ENCODE measurements around the gene RHOH. TPM values are rescaled to one million over a fixed set of nuclear protein-coding genes. Genes with fewer than 3 reads are reported as not detected.

Gene RHOH
- total and polyA plus RNA-seq, 2 experiments from 2014 or later: not detected

DNA sequence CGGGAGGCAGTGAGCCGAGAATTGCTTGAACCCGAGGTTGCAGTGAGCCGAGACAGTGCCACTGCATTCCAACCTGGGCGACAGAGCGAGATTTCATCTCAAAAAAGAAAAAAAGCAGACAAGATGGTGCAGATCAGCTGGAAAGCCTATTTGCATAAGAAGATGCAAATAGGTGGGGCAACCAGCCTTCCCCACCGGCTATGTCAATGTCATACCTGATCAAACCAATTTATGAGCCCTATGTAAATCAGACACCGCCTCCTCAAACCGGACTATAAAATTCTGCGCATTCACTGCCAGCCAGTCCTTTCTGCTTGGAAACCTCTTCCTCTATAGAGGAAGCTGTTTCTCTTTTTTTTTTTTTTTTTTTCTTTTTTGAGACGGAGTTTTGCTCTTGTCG, 73.8 kb downstream of the RHOH start:
- Histone ChIP-seq H3K9ac (no peak overlapping the region), H3K4me1 (ENCODE audit: insufficient read depth) (no peaks in the 10 kb centered on the region), H3K27ac (no peak overlapping the region), H3K27me3 (replicated peaks; ENCODE audit: insufficient read depth) (no peaks in the 10 kb centered on the region), H2AFZ (peak overlapping the region; percentile 78), H3F3A (ENCODE audit: insufficient read depth) (no peaks in the 10 kb centered on the region), H3K4me2 (ENCODE audit: unreplicated experiment) (no peak overlapping the region), H3K36me3 (ENCODE audit: low read depth) (no peaks in the 10 kb centered on the region), H4K20me1 (ENCODE audit: insufficient read depth) (no peaks in the 10 kb centered on the region), H3K4me3 (no peak overlapping the region), H3K9me3 (ENCODE audit: low read depth) (no peaks in the 10 kb centered on the region), H3K9me2 (ENCODE audit: insufficient read depth) (no peaks in the 10 kb centered on the region), H3K79me2 (ENCODE audit: insufficient read depth) (no peaks in the 10 kb centered on the region)
- 84 to 89% methylated on average over 11 to 12 of the region's 12 CpGs for WGBS, 2 experiments (ENCODE audit: low coverage in 1 of 2, low lambda C conversion rate in 2 of 2, missing lambda C conversion rate in 2 of 2)
- in situ Hi-C loops (cut with MboI): no loop called here
- DNase-seq: no peak
- TF ChIP-seq EZH2 (IDR thresholded peaks at IDR 0.05; ENCODE audit: insufficient read depth, poor library complexity, severe bottlenecking): no peak
- TF ChIP-seq EZH2phosphoT487 (IDR thresholded peaks at IDR 0.05; ENCODE audit: insufficient read depth, low read depth): no peak

DNA sequence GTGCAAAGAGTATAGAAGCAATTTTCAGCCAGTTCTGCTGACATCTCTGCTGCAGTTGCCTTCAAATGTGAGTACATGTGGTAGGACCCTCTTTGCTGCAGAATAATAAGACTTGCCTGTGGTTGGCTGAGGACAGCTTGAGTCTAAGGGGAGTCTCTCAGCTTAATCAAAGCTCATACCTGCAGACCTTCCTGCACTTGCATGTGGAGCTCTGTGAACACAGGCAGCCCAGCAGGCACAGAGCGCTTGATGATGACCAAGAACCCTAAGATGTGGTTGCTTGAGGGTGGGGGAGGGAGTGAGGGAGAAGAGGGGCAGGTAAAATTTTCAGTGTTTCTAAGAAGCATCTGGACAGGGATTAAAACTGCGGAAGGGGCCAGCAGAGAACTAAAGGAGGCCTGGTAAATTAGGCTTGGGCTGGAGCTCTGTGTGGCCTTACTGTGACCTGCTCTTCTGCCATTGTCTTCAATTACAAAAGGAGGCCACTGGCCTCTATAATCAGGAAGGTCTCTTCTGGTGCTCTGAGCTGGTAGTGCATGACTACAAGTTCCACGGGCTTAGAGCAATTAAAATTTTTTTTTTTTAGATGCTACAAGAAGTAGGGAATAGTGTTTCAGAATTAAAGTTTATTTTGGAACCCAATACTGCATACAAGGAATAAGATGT, 78.4 kb downstream of the RHOH start:
- Histone ChIP-seq H3K4me3 (no peak overlapping the region), H3K9me3 (ENCODE audit: low read depth) (no peaks in the 10 kb centered on the region), H3K4me1 (ENCODE audit: insufficient read depth) (no peaks in the 10 kb centered on the region), H4K20me1 (ENCODE audit: insufficient read depth) (no peaks in the 10 kb centered on the region), H3K9me2 (ENCODE audit: insufficient read depth) (no peaks in the 10 kb centered on the region), H3K9ac (no peak overlapping the region), H3K36me3 (ENCODE audit: low read depth) (no peaks in the 10 kb centered on the region), H3F3A (ENCODE audit: insufficient read depth) (no peaks in the 10 kb centered on the region), H3K79me2 (ENCODE audit: insufficient read depth) (no peaks in the 10 kb centered on the region), H3K4me2 (ENCODE audit: unreplicated experiment) (no peak overlapping the region), H3K27me3 (replicated peaks; ENCODE audit: insufficient read depth) (no peaks in the 10 kb centered on the region), H3K27ac (no peak overlapping the region), H2AFZ (no peak overlapping the region)
- no peak for DNase-seq
- in situ Hi-C loops (cut with MboI): no loop called here
- 58 to 67% methylated on average over 3 of the region's 3 CpGs for WGBS, 2 experiments (ENCODE audit: low coverage in 1 of 2, low lambda C conversion rate in 2 of 2, missing lambda C conversion rate in 2 of 2)
- no peak for TF ChIP-seq EZH2 (IDR thresholded peaks at IDR 0.05; ENCODE audit: insufficient read depth, poor library complexity, severe bottlenecking)

DNA sequence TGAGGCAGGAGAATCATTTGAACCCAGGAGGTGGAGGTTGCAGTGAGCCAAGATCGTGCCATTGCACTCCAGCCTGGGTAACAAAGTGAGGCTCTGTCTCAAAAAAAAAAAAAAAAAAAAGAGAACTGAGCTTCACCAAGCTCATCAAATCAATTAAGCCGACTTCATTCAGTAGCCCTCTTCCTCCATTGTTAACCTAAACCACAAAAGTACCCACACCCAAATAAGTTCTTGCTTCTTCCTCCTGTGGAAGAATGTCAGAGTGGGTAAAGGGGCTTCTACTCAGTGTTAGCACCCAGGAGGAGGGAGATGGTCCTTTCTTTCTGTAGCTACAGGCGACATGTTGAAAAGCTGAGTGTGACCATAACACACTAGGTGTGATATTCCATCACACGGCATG, 79.7 kb downstream of the RHOH start:
- Histone ChIP-seq H3K9ac (no peak overlapping the region), H3K27ac (no peak overlapping the region), H3K79me2 (ENCODE audit: insufficient read depth) (no peaks in the 10 kb centered on the region), H3K4me2 (ENCODE audit: unreplicated experiment) (no peak overlapping the region), H3K4me3 (no peak overlapping the region), H3F3A (ENCODE audit: insufficient read depth) (no peaks in the 10 kb centered on the region), H3K9me2 (ENCODE audit: insufficient read depth) (no peaks in the 10 kb centered on the region), H3K36me3 (ENCODE audit: low read depth) (no peaks in the 10 kb centered on the region), H3K9me3 (ENCODE audit: low read depth) (no peaks in the 10 kb centered on the region), H3K27me3 (replicated peaks; ENCODE audit: insufficient read depth) (no peaks in the 10 kb centered on the region), H4K20me1 (ENCODE audit: insufficient read depth) (no peaks in the 10 kb centered on the region), H2AFZ (no peak overlapping the region), H3K4me1 (ENCODE audit: insufficient read depth) (no peaks in the 10 kb centered on the region)
- in situ Hi-C loops (cut with MboI): no loop called here
- TF ChIP-seq EZH2 (IDR thresholded peaks at IDR 0.05; ENCODE audit: insufficient read depth, poor library complexity, severe bottlenecking) (no peak), EZH2phosphoT487 (IDR thresholded peaks at IDR 0.05; ENCODE audit: insufficient read depth, low read depth) (no peak)
- 81 to 91% methylated on average over 4 of the region's 4 CpGs for WGBS, 2 experiments (ENCODE audit: low coverage in 1 of 2, low lambda C conversion rate in 2 of 2, missing lambda C conversion rate in 2 of 2)
- DNase-seq: no peak

DNA sequence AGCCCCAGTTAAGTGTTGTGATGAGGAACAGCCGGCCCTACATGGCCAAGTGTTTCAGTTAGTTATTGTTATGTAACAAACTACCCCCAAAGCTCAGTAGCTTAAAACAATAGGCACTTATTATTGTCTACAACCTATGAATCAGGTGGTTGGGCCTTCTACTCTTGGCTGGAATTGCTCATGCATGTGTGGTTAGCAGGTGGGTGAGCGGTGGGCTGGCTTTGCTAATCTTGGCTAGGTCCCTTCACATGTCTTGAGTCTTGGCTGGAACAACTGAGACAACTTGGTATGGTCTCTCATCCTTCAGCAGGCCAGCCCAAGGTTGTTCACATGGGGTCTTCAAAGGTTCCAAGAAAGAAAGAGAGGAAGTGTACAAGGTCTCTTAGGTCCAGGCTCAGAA, 83.8 kb downstream of the RHOH start:
- no peaks in the 10 kb centered on the region for H3K79me2 ChIP-seq (ENCODE audit: insufficient read depth)
- H3K9me2 ChIP-seq (ENCODE audit: insufficient read depth): no peaks in the 10 kb centered on the region
- H3K27ac ChIP-seq: no peak overlapping the region
- no peak overlapping the region for H3K4me3 ChIP-seq
- H3F3A ChIP-seq (ENCODE audit: insufficient read depth): no peaks in the 10 kb centered on the region
- H2AFZ ChIP-seq: no peak overlapping the region
- no peak overlapping the region for H3K4me2 ChIP-seq (ENCODE audit: unreplicated experiment)
- no peaks in the 10 kb centered on the region for H3K4me1 ChIP-seq (ENCODE audit: insufficient read depth)
- in situ Hi-C loops (cut with MboI): no loop called here
- H4K20me1 ChIP-seq (ENCODE audit: insufficient read depth): no peaks in the 10 kb centered on the region
- TF ChIP-seq EZH2phosphoT487 (IDR thresholded peaks at IDR 0.05; ENCODE audit: insufficient read depth, low read depth) (no peak), EZH2 (IDR thresholded peaks at IDR 0.05; ENCODE audit: insufficient read depth, poor library complexity, severe bottlenecking) (no peak)
- H3K27me3 ChIP-seq (replicated peaks; ENCODE audit: insufficient read depth): no peaks in the 10 kb centered on the region
- no peak overlapping the region for H3K9ac ChIP-seq
- H3K36me3 ChIP-seq (ENCODE audit: low read depth): no peaks in the 10 kb centered on the region
- WGBS, 2 experiments (ENCODE audit: low coverage in 1 of 2, low lambda C conversion rate in 2 of 2, missing lambda C conversion rate in 2 of 2): 93 to 97% methylated on average over 2 of the region's 2 CpGs
- DNase-seq: no peak
- H3K9me3 ChIP-seq (ENCODE audit: low read depth): no peaks in the 10 kb centered on the region

DNA sequence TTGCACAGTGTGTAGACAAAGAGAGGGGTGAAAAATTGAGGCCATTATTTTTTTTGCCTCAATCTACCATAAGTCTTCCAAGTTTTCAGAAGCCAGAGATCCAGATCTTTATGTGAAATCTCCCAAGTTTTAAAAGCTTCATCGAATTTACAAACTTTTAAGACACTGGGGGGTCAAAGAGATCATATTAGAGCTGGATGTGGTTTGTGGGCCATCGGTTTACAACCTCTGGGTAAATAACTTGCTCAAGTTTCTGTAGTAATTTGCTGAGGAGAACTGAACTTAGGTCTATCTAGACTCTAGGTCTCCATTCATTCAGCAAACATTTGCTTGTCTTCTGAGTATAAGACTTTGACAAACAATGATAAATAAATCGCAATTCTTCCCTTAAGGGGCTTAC, 84.3 kb downstream of the RHOH start:
- H2AFZ ChIP-seq: no peak overlapping the region
- no peaks in the 10 kb centered on the region for H3K27me3 ChIP-seq (replicated peaks; ENCODE audit: insufficient read depth)
- no peak overlapping the region for H3K4me2 ChIP-seq (ENCODE audit: unreplicated experiment)
- H3K4me3 ChIP-seq: no peak overlapping the region
- no peak overlapping the region for H3K9ac ChIP-seq
- H3K36me3 ChIP-seq (ENCODE audit: low read depth): no peaks in the 10 kb centered on the region
- DNase-seq: no peak
- in situ Hi-C loops (cut with MboI): no loop called here
- no peaks in the 10 kb centered on the region for H3K9me3 ChIP-seq (ENCODE audit: low read depth)
- H3K9me2 ChIP-seq (ENCODE audit: insufficient read depth): no peaks in the 10 kb centered on the region
- 59 to 60% methylated on average over 3 of the region's 3 CpGs for WGBS, 2 experiments (ENCODE audit: low coverage in 1 of 2, low lambda C conversion rate in 2 of 2, missing lambda C conversion rate in 2 of 2)
- no peak overlapping the region for H3K27ac ChIP-seq
- H3K79me2 ChIP-seq (ENCODE audit: insufficient read depth): no peaks in the 10 kb centered on the region
- no peak for TF ChIP-seq EZH2phosphoT487 (IDR thresholded peaks at IDR 0.05; ENCODE audit: insufficient read depth, low read depth)
- TF ChIP-seq EZH2 (IDR thresholded peaks at IDR 0.05; ENCODE audit: insufficient read depth, poor library complexity, severe bottlenecking): no peak
- no peaks in the 10 kb centered on the region for H3F3A ChIP-seq (ENCODE audit: insufficient read depth)
- no peaks in the 10 kb centered on the region for H4K20me1 ChIP-seq (ENCODE audit: insufficient read depth)
- H3K4me1 ChIP-seq (ENCODE audit: insufficient read depth): no peaks in the 10 kb centered on the region

Measured in GM23248 (cell line).